H1 (cell line): Measurements from ENCODE around the gene MARCOL. TPM values are rescaled to one million over a fixed set of nuclear protein-coding genes. Genes with fewer than 3 reads are reported as not detected.
A peak's percentile ranks its signal among the peaks of the same experiment; 100 is the strongest.

Experiments
- CTCF ChIA-PET: fragments of 300-600 bp; sonication (Branson Sonifier 250); formaldehyde crosslinking; loops from one replicate; lab custom pipeline; 2021; ENCODE audit not compliant: partially characterized antibody; lab: Charles Lee
- POLR2A ChIA-PET: fragments of 300-600 bp; sonication (Branson Sonifier 250); formaldehyde crosslinking; loops from one replicate; lab custom pipeline; 2021; ENCODE audit warnings: inconsistent platforms; ENCODE audit not compliant: partially characterized antibody; lab: Charles Lee
- DNase-seq, 2 experiments: peaks; one replicate each; pipeline versions ENCODE4 v3.0.0 to v3.0.0-alpha.2; 2010 to 2022; ENCODE audit warnings: low spot score in 2 of 2, low read depth in 1 of 2, mixed read lengths in 1 of 2
- FAIRE-seq: peaks from 2 replicates; lab custom pipeline; 2011; peaks lifted over from hg19 to GRCh38; lab: Jason Lieb, UNC
- H2AFZ ChIP-seq: 2 replicates; pipeline ENCODE4 v1.8.1; 2012; ENCODE audit warnings: low read length, inconsistent platforms
- H2AK5ac ChIP-seq: 2 replicates; pipeline ENCODE4 v1.6.1; 2013; ENCODE audit warnings: low read depth, low read length
- H2BK120ac ChIP-seq: replicated peaks from 2 replicates; pipeline ENCODE3; 2013; ENCODE audit warnings: low read depth, low read length, inconsistent platforms
- H2BK12ac ChIP-seq: 2 replicates; pipeline ENCODE4 v1.6.1; 2013; ENCODE audit warnings: low read depth, low read length
- H2BK15ac ChIP-seq: 2 replicates; pipeline ENCODE4 v1.6.1; 2013; ENCODE audit warnings: low read length
- H2BK20ac ChIP-seq: 2 replicates; pipeline ENCODE4 v1.6.1; 2013; ENCODE audit warnings: low read length
- H2BK5ac ChIP-seq: 2 replicates; pipeline ENCODE4 v1.6.1; 2013; ENCODE audit warnings: low read depth, low read length
- H3K14ac ChIP-seq: 2 replicates; pipeline ENCODE4 v1.6.1; 2013; ENCODE audit warnings: inconsistent platforms; ENCODE audit not compliant: insufficient read length
- H3K18ac ChIP-seq: 2 replicates; pipeline ENCODE4 v1.6.1; 2013; ENCODE audit warnings: low read length; ENCODE audit errors: extremely low read depth
- H3K23ac ChIP-seq: 2 replicates; pipeline ENCODE4 v1.6.1; 2013; ENCODE audit warnings: inconsistent platforms; ENCODE audit not compliant: insufficient read length
- H3K23me2 ChIP-seq: 2 replicates; pipeline ENCODE4 v1.6.1; 2013; ENCODE audit warnings: low read depth, low read length
- H3K27ac ChIP-seq: 2 replicates; pipeline ENCODE4 v1.6.1; 2011; ENCODE audit warnings: low read depth, low read length, inconsistent platforms
- H3K27me3 ChIP-seq, 4 experiments: replicated peaks in 1 of 4; 1 replicate in 1 of 4; 2 replicates in 3 of 4; pipeline versions ENCODE4 v1.6.1 to v1.8.1; 2011 to 2013; ENCODE audit warnings: low read length in 3 of 4, mild to moderate bottlenecking in 3 of 4, inconsistent platforms in 2 of 4, mixed read lengths in 2 of 4, moderate library complexity in 1 of 4; ENCODE audit not compliant: control insufficient read depth in 3 of 4, insufficient read depth in 3 of 4; ENCODE audit errors: extremely low read depth in 1 of 4
- H3K36me3 ChIP-seq, 4 experiments: 2 replicates each; pipeline versions ENCODE4 v1.6.1 to v1.8.1; 2011 to 2013; ENCODE audit warnings: mild to moderate bottlenecking in 4 of 4, low read length in 3 of 4, moderate library complexity in 2 of 4, control low read depth in 1 of 4, inconsistent platforms in 1 of 4; ENCODE audit not compliant: insufficient read depth in 4 of 4, control insufficient read depth in 2 of 4
- H3K4ac ChIP-seq: replicated peaks from 2 replicates; pipeline ENCODE3; 2013; ENCODE audit warnings: low read length, low read depth, mixed read lengths, inconsistent platforms; ENCODE audit not compliant: insufficient read length
- H3K4me1 ChIP-seq, 4 experiments: replicated peaks in 1 of 4; 1 replicate in 1 of 4; 2 replicates in 3 of 4; pipeline versions ENCODE4 v1.6.1 to v1.8.1; 2011 to 2013; ENCODE audit warnings: low read length in 3 of 4, inconsistent platforms in 2 of 4, mixed read lengths in 1 of 4; ENCODE audit not compliant: insufficient read depth in 4 of 4, control insufficient read depth in 3 of 4
- H3K4me2 ChIP-seq, 2 experiments: 2 replicates each; pipeline versions ENCODE4 v1.6.1 to v1.8.1; 2011 to 2013; ENCODE audit warnings: low read depth in 2 of 2, low read length in 2 of 2, control low read depth in 1 of 2, inconsistent platforms in 1 of 2, mild to moderate bottlenecking in 1 of 2; ENCODE audit not compliant: insufficient read depth in 1 of 2
- H3K4me3 ChIP-seq, 4 experiments: fragments of 200-600, 300-600 bp in 1 of 4; sonication (generic), shearing (Covaris generic), sonication (Bioruptor Twin) in 1 of 4; 2 replicates each; pipeline versions ENCODE4 v1.5.1 to v1.8.1; 2011 to 2016; ENCODE audit warnings: low read length in 4 of 4, low read depth in 3 of 4, control low read depth in 2 of 4, inconsistent platforms in 2 of 4, mild to moderate bottlenecking in 2 of 4, mixed read lengths in 1 of 4, moderate library complexity in 1 of 4; ENCODE audit not compliant: insufficient read depth in 2 of 4; ENCODE audit errors: extremely low read depth in 1 of 4
- H3K56ac ChIP-seq: replicated peaks from 2 replicates; pipeline ENCODE3; 2013; ENCODE audit warnings: low read depth, mild to moderate bottlenecking, mixed read lengths, low read length, inconsistent platforms; ENCODE audit not compliant: insufficient read length
- H3K79me1 ChIP-seq: 2 replicates; pipeline ENCODE4 v1.6.1; 2013; ENCODE audit warnings: low read depth, low read length, control low read depth
- H3K79me2 ChIP-seq, 2 experiments: 2 replicates each; pipeline versions ENCODE4 v1.6.1 to v1.8.1; 2012 to 2013; ENCODE audit warnings: low read length in 2 of 2, mild to moderate bottlenecking in 2 of 2, inconsistent platforms in 1 of 2; ENCODE audit not compliant: insufficient read depth in 2 of 2, control insufficient read depth in 1 of 2
- H3K9ac ChIP-seq, 4 experiments: replicated peaks in 1 of 4; 1 replicate in 1 of 4; 2 replicates in 3 of 4; pipeline versions ENCODE4 v1.6.1 to v1.8.1; 2011 to 2013; ENCODE audit warnings: low read depth in 3 of 4, low read length in 3 of 4, control low read depth in 2 of 4, mild to moderate bottlenecking in 2 of 4, moderate library complexity in 2 of 4, inconsistent platforms in 1 of 4; ENCODE audit errors: extremely low read depth in 1 of 4
- H3K9me3 ChIP-seq, 2 experiments: 2 replicates each; pipeline versions ENCODE4 v1.6.1 to v1.8.1; 2012 to 2013; ENCODE audit warnings: mild to moderate bottlenecking in 2 of 2, moderate library complexity in 2 of 2, control low read depth in 1 of 2, inconsistent platforms in 1 of 2, low read depth in 1 of 2, low read length in 1 of 2, mixed read lengths in 1 of 2; ENCODE audit not compliant: insufficient read depth in 2 of 2
- H4K20me1 ChIP-seq, 2 experiments: replicated peaks in 1 of 2; 2 replicates each; pipeline versions ENCODE3 to v1.8.1; 2011 to 2013; ENCODE audit warnings: inconsistent platforms in 2 of 2, low read length in 2 of 2, mild to moderate bottlenecking in 1 of 2; ENCODE audit not compliant: insufficient read depth in 2 of 2, control insufficient read depth in 1 of 2
- H4K5ac ChIP-seq: 2 replicates; pipeline ENCODE4 v1.6.1; 2013; ENCODE audit warnings: low read length, low read depth, mixed read lengths, inconsistent platforms; ENCODE audit not compliant: insufficient read length
- H4K8ac ChIP-seq: 2 replicates; pipeline ENCODE4 v1.8.0; 2013; ENCODE audit warnings: mild to moderate bottlenecking, moderate library complexity, low read length, inconsistent platforms; ENCODE audit not compliant: insufficient read depth; ENCODE audit errors: extremely low read depth
- H4K91ac ChIP-seq: replicated peaks from 2 replicates; pipeline ENCODE3; 2013; ENCODE audit warnings: low read length, mixed read lengths, inconsistent platforms; ENCODE audit not compliant: insufficient read length
- RAD21 ChIP-seq, 2 experiments: IDR thresholded peaks in 1 of 2; conservative IDR thresholded peaks in 1 of 2; 2 replicates each; pipeline ENCODE4 v1.6.1; 2011; ENCODE audit warnings: low read depth in 2 of 2, low read length in 2 of 2, improper control_type of control experiment in 1 of 2, inconsistent platforms in 1 of 2, mild to moderate bottlenecking in 1 of 2, moderate library complexity in 1 of 2
- RBBP5 ChIP-seq: IDR thresholded peaks from 2 replicates; pipeline ENCODE4 v1.7.1; 2012; ENCODE audit warnings: low read depth, mild to moderate bottlenecking, inconsistent platforms, low read length, moderate library complexity, borderline replicate concordance
- SP2 ChIP-seq: IDR thresholded peaks from 2 replicates; pipeline ENCODE4 v1.6.1; 2012; ENCODE audit warnings: mild to moderate bottlenecking, low read length, inconsistent platforms
- WGBS, 2 experiments: shearing (Covaris generic) in 1 of 2; methylation state at CpG; one replicate each; pipeline versions ENCODE4 v1.1.6 to v1.1.7; 2013 to 2015; ENCODE audit warnings: low lambda C conversion rate in 2 of 2, mixed read lengths in 2 of 2, inconsistent platforms in 1 of 2, low coverage in 1 of 2, missing lambda C conversion rate in 1 of 2; ENCODE audit not compliant: insufficient replicate concordance in 2 of 2, insufficient coverage in 1 of 2, insufficient read length in 1 of 2; ENCODE audit errors: extremely low coverage in 1 of 2, missing lambda C conversion rate in 1 of 2; 5-methylcytosine and 5-hydroxymethylcytosine counted together
- polyA plus RNA-seq, 7 experiments: library from polyadenylated mRNA; depleted of rRNA in 3 of 7; stranded (reverse) in 5 of 7; unstranded in 2 of 7; fragments of >200 nt in 5 of 7; fragments of 200-250 nt in 2 of 7; gene quantifications; 1 replicate in 5 of 7; 2 replicates in 1 of 7; 4 replicates in 1 of 7; pipeline versions ENCODE4 v1.2.1 to v1.2.3, GENCODE V29; 2011 to 2013; ENCODE audit warnings: missing spikeins in 2 of 7, mixed read lengths in 2 of 7
- total RNA-seq: library from RNA; stranded (reverse); fragmentation: NEBNext Ultra II Directional; extraction: Animal tissue kit (Norgen Biotek cat#: 25700); gene quantifications from 2 replicates; pipeline ENCODE4 v1.2.1, GENCODE V29; 2021
- TF ChIP-seq, protein P1 (sequence below), 3 experiments: IDR thresholded peaks; 1 replicate in 2 of 3; 2 replicates in 1 of 3; pipeline versions ENCODE4 v1.5.1 to v1.6.1; 2011; ENCODE audit warnings: low read length in 3 of 3, mild to moderate bottlenecking in 3 of 3, inconsistent platforms in 2 of 3, low read depth in 1 of 3, moderate library complexity in 1 of 3; ENCODE audit not compliant: insufficient read depth in 1 of 3; ENCODE audit errors: control extremely low read depth in 1 of 3

The MARCOL gene
- total and polyA plus RNA-seq, 2 of the 8 experiments (the other 6 are each of a cell fraction or from before 2014, with no cell fraction given) = not detected

DNA sequence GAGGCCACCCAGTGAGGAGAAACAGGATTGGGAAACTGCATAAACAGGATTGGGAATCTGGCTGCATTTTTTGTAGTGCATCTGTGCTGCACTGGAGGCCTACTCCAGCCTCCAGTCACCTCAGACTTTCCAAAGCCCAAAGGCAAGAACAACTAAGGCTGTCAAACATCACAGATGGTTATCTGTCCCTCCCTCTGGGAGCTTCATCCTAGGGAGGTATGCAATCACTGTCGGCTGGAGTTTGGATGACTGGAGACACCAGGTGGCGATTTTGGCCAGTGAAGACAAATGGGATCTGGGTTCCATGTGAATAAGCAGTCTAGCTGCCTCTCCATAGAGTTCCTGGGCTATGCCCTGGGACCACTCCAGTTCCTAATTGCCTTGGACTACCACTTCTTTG lies 21.0 kb downstream of the MARCOL start:
- H3K79me1 ChIP-seq = no peaks in the 10 kb centered on the region
- peaks cover 0 to 7% of the 10 kb centered on the region in 2 experiments; a peak in 1 of 4 replicates for H3K9me3 ChIP-seq
- WGBS, 2 experiments = 91% methylated on average over 2 of the region's 2 CpGs; no CpG with 5 or more reads in 1 of the 2 experiments
- no peak overlapping the region for H3K23ac ChIP-seq
- no peak overlapping the region for H3K56ac ChIP-seq
- no peak overlapping the region; the same call in 1 of the 2 replicates for H4K8ac ChIP-seq
- H2AFZ ChIP-seq = no peak overlapping the region
- H4K91ac ChIP-seq = no peak overlapping the region
- H2BK20ac ChIP-seq = no peak overlapping the region
- no peak overlapping the region for H4K5ac ChIP-seq
- no peak overlapping the region for H3K4ac ChIP-seq
- no peak overlapping the region for H2BK5ac ChIP-seq
- H3K4me2 ChIP-seq = no peak overlapping the region
- no peak overlapping the region for H2BK15ac ChIP-seq
- no peaks in the 10 kb centered on the region for H3K23me2 ChIP-seq
- no peak overlapping the region for H2AK5ac ChIP-seq
- ChIA-PET CTCF (interaction anchor here (0.6 to 2.8 kb wide), 3 partner anchors 80 to 116 kb away, joined by 3 to 9 read pairs (median 6); no protein-coding TSS in a partner anchor), POLR2A (no interaction called here)
- no peak overlapping the region for H2BK120ac ChIP-seq
- H4K20me1 ChIP-seq = no peaks in the 10 kb centered on the region
- no peaks in the 10 kb centered on the region for H3K27me3 ChIP-seq
- no peaks in the 10 kb centered on the region for H3K4me1 ChIP-seq
- DNase-seq (no peak), FAIRE-seq (no peak)
- no peak overlapping the region for H3K9ac ChIP-seq
- no peak overlapping the region for H3K14ac ChIP-seq
- H3K36me3 ChIP-seq = no peaks in the 10 kb centered on the region
- TF ChIP-seq RBBP5 (no peak), RAD21 (IDR thresholded peaks at IDR 0.05 in 1 of 2, conservative IDR thresholded peaks at IDR 0.05 in 1 of 2; ENCODE audit: low read depth in 2 of 2, low read length in 2 of 2) (0 out of 4 replicates have a peak, but pooled peaks of 1 of the 2 experiments have one; percentile 7), SP2 (no peak)
- TF ChIP-seq, protein P1, sequence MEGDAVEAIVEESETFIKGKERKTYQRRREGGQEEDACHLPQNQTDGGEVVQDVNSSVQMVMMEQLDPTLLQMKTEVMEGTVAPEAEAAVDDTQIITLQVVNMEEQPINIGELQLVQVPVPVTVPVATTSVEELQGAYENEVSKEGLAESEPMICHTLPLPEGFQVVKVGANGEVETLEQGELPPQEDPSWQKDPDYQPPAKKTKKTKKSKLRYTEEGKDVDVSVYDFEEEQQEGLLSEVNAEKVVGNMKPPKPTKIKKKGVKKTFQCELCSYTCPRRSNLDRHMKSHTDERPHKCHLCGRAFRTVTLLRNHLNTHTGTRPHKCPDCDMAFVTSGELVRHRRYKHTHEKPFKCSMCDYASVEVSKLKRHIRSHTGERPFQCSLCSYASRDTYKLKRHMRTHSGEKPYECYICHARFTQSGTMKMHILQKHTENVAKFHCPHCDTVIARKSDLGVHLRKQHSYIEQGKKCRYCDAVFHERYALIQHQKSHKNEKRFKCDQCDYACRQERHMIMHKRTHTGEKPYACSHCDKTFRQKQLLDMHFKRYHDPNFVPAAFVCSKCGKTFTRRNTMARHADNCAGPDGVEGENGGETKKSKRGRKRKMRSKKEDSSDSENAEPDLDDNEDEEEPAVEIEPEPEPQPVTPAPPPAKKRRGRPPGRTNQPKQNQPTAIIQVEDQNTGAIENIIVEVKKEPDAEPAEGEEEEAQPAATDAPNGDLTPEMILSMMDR (IDR thresholded peaks at IDR 0.05; ENCODE audit: control extremely low read depth in 1 of 3, insufficient read depth in 1 of 3, low read depth in 1 of 3, low read length in 3 of 3) = peak in 1 of 3 experiments; percentile 4; a peak in 1 of 4 replicates
- H3K18ac ChIP-seq = no peak overlapping the region
- H2BK12ac ChIP-seq = no peak overlapping the region
- no peaks in the 10 kb centered on the region for H3K79me2 ChIP-seq
- no peak overlapping the region for H3K27ac ChIP-seq
- H3K4me3 ChIP-seq = no peak overlapping the region
